ENCODE results near the gene TNPO2. TPM values are rescaled to one million over a fixed set of nuclear protein-coding genes. Genes with fewer than 3 reads are reported as not detected.

TNPO2 gene
- total and polyA plus RNA-seq, 2 of the 13 experiments (the other 11 are each of a cell fraction or from before 2014, with no cell fraction given) = 31.7 to 61.0 TPM

DNA sequence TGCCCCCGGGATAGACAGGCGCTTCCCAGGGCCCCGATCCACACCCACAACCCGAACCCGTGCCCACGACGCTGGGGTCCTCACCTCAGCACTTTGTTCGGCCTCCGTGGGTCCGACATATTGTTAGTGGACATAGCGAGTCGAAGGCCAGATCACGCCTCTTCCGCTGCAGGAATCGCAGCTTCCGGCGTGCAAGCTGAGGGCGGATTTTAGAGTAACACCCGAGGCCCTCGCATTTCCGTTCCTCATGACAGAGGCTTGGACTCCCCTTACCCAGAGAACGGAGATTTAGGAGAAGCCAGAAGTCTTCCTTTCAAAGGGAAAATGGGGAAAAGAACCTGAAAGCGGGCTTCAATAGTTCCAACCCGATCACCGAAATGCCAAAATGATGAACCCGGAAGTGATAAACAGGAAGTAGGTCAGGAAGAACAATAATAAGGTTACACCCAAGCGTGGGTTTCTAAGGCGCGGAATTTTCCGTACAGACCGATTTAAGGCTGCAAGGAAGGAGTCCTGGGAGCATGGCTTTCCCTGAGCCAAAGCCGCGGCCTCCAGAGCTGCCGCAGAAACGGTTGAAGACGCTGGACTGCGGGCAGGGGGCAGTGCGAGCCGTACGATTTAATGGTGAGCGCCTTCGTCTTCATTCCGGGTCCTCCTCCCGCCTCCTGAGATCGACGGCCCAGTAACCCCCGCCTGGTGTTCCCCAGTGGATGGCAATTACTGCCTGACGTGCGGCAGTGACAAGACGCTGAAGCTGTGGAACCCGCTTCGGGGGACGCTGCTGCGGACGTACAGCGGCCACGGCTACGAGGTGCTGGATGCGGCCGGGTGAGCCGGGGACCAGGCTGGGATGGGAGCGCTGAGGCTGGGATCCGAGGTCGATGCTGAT, 54.2 kb downstream of the TNPO2 start (continued):
- TF ChIP-seq ZNF34 (CRISPR knock-in tag; IDR thresholded peaks at IDR 0.05; ENCODE audit: borderline replicate concordance) (no peak), MAFF (IDR thresholded peaks at IDR 0.05; ENCODE audit: low read depth, low read length) (no peak), TBX3 (IDR thresholded peaks at IDR 0.05; ENCODE audit: borderline replicate concordance) (no peak), ONECUT2 (CRISPR knock-in tag; IDR thresholded peaks at IDR 0.05) (no peak), ZNF792 (CRISPR knock-in tag; IDR thresholded peaks at IDR 0.05) (no peak), ATF1 (CRISPR knock-in tag; IDR thresholded peaks at IDR 0.05) (peak; percentile 86), ZNF709 (CRISPR knock-in tag; IDR thresholded peaks at IDR 0.05) (no peak), ZNF24 (IDR thresholded peaks at IDR 0.05) (peak; percentile 48; the same call in 1 of the 2 replicates), ETV6 (CRISPR knock-in tag; conservative IDR thresholded peaks at IDR 0.05) (no peak), SRSF1 (optimal IDR thresholded peaks at IDR 0.05; ENCODE audit: low read depth, low read length) (peak; percentile 81), ZNF543 (CRISPR knock-in tag; IDR thresholded peaks at IDR 0.05) (no peak), AKAP8 (CRISPR knock-in tag; IDR thresholded peaks at IDR 0.05) (no peak), ZNF431 (CRISPR knock-in tag; IDR thresholded peaks at IDR 0.05; ENCODE audit: borderline replicate concordance, low read depth) (no peak), ZKSCAN8 (CRISPR knock-in tag; IDR thresholded peaks at IDR 0.05; ENCODE audit: borderline replicate concordance) (no peak; the same call in 1 of the 2 replicates), ZNF761 (CRISPR knock-in tag; conservative IDR thresholded peaks at IDR 0.05) (no peak)
- TF ChIP-seq, protein P1, sequence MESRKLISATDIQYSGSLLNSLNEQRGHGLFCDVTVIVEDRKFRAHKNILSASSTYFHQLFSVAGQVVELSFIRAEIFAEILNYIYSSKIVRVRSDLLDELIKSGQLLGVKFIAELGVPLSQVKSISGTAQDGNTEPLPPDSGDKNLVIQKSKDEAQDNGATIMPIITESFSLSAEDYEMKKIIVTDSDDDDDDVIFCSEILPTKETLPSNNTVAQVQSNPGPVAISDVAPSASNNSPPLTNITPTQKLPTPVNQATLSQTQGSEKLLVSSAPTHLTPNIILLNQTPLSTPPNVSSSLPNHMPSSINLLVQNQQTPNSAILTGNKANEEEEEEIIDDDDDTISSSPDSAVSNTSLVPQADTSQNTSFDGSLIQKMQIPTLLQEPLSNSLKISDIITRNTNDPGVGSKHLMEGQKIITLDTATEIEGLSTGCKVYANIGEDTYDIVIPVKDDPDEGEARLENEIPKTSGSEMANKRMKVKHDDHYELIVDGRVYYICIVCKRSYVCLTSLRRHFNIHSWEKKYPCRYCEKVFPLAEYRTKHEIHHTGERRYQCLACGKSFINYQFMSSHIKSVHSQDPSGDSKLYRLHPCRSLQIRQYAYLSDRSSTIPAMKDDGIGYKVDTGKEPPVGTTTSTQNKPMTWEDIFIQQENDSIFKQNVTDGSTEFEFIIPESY (CRISPR knock-in tag; IDR thresholded peaks at IDR 0.05) = no peak
- TF ChIP-seq, protein P2, sequence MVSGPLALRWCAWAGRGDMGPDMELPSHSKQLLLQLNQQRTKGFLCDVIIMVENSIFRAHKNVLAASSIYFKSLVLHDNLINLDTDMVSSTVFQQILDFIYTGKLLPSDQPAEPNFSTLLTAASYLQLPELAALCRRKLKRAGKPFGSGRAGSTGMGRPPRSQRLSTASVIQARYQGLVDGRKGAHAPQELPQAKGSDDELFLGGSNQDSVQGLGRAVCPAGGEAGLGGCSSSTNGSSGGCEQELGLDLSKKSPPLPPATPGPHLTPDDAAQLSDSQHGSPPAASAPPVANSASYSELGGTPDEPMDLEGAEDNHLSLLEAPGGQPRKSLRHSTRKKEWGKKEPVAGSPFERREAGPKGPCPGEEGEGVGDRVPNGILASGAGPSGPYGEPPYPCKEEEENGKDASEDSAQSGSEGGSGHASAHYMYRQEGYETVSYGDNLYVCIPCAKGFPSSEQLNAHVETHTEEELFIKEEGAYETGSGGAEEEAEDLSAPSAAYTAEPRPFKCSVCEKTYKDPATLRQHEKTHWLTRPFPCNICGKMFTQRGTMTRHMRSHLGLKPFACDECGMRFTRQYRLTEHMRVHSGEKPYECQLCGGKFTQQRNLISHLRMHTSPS (CRISPR knock-in tag; IDR thresholded peaks at IDR 0.05; ENCODE audit: low read depth) = no peak
- TF ChIP-seq, protein P3, sequence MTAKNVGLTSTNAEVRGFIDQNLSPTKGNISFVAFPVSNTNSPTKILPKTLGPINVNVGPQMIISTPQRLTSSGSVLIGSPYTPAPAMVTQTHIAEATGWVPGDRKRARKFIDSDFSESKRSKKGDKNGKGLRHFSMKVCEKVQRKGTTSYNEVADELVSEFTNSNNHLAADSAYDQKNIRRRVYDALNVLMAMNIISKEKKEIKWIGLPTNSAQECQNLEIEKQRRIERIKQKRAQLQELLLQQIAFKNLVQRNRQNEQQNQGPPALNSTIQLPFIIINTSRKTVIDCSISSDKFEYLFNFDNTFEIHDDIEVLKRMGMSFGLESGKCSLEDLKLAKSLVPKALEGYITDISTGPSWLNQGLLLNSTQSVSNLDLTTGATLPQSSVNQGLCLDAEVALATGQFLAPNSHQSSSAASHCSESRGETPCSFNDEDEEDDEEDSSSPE (CRISPR knock-in tag; IDR thresholded peaks at IDR 0.05) = peak; percentile 55; the same call in 1 of the 2 replicates
